ENCODE measurements around the gene GET4. TPM values are rescaled to one million over a fixed set of nuclear protein-coding genes. Genes with fewer than 3 reads are reported as not detected.

Gene GET4
- polyA plus RNA-seq, 3 donors, result 20.1 to 36.8 (median 25.5) TPM

- H3K36me3 ChIP-seq (replicated peaks in 1 of 2; ENCODE audit: control insufficient read depth in 1 of 2, insufficient read depth in 2 of 2, low read length in 2 of 2), result peaks cover 65 to 99% of the 10 kb centered on the region in 2 donors
- no peaks in the 10 kb centered on the region for H3K9me3 ChIP-seq (replicated peaks in 1 of 2; ENCODE audit: control insufficient read depth in 1 of 2, insufficient read depth in 1 of 2, low read length in 2 of 2)
- H3K4me2 ChIP-seq (replicated peaks; ENCODE audit: extremely low read depth, low read length, poor library complexity, severe bottlenecking), result no peak overlapping the region
- H3K4me3 ChIP-seq (replicated peaks in 1 of 3; ENCODE audit: low read depth in 2 of 3, low read length in 3 of 3), result no peak overlapping the region
- WGBS (ENCODE audit: insufficient coverage), result 90% methylated on average over 2 of the region's 9 CpGs
- intact Hi-C loops (cut with micrococcal nuclease), result no loop called here
- DNase-seq, result no peak
- Mint-ChIP-seq H3K36me3 (peaks cover 85 to 96% of the 10 kb centered on the region in 2 donors), H3K27ac (peak overlapping the region in 1 of 7 donors; percentile 41), H3K4me1 (no peaks in the 10 kb centered on the region), H3K9me3 (peaks cover 0 to 2% (median 0%) of the 10 kb centered on the region in 7 donors), H3K27me3 (ENCODE audit: low read depth in 3 of 3) (peaks cover 0 to 3% (median 0%) of the 10 kb centered on the region in 3 donors), H3K4me3 (no peak overlapping the region)
- no peak overlapping the region for H3K27ac ChIP-seq (ENCODE audit: low read depth in 1 of 2, low read length in 2 of 2)
- H3K79me2 ChIP-seq (ENCODE audit: insufficient read depth, low read length), result no peaks in the 10 kb centered on the region
- no peaks in the 10 kb centered on the region for H4K20me1 ChIP-seq (ENCODE audit: insufficient read depth, low read length)
- no peaks in the 10 kb centered on the region for H3K4me1 ChIP-seq (ENCODE audit: control insufficient read depth in 1 of 2, insufficient read depth in 2 of 2, low read length in 2 of 2)
- H3K9ac ChIP-seq (ENCODE audit: insufficient read depth, low read length, poor library complexity, severe bottlenecking), result no peak overlapping the region
- H3K27me3 ChIP-seq (ENCODE audit: control insufficient read depth in 2 of 2, insufficient read depth in 2 of 2, low read length in 2 of 2), result no peaks in the 10 kb centered on the region
- H2AFZ ChIP-seq (ENCODE audit: insufficient read depth, low read depth, low read length, poor library complexity, severe bottlenecking), result no peak overlapping the region
- no peak for TF ChIP-seq CTCF (IDR thresholded peaks at IDR 0.05)
These were observed 15.1 kb upstream of the GET4 start for GRCh38 chr7:861222-861621.

- H3K9me3 ChIP-seq (replicated peaks in 1 of 2; ENCODE audit: control insufficient read depth in 1 of 2, insufficient read depth in 1 of 2, low read length in 2 of 2), result no peaks in the 10 kb centered on the region
- no peak overlapping the region for H2AFZ ChIP-seq (ENCODE audit: insufficient read depth, low read depth, low read length, poor library complexity, severe bottlenecking)
- DNase-seq, result no peak
- intact Hi-C loops (cut with micrococcal nuclease), result no loop called here
- no peak overlapping the region for H3K9ac ChIP-seq (ENCODE audit: insufficient read depth, low read length, poor library complexity, severe bottlenecking)
- no peaks in the 10 kb centered on the region for H3K4me1 Mint-ChIP-seq
- H3K4me1 ChIP-seq (ENCODE audit: control insufficient read depth in 1 of 2, insufficient read depth in 2 of 2, low read length in 2 of 2), result no peaks in the 10 kb centered on the region
- TF ChIP-seq CTCF (IDR thresholded peaks at IDR 0.05), result no peak
- H3K27me3 Mint-ChIP-seq (ENCODE audit: low read depth in 3 of 3), result peaks cover 0 to 2% (median 1%) of the 10 kb centered on the region in 3 donors
- H3K4me3 Mint-ChIP-seq, result no peak overlapping the region
- WGBS (ENCODE audit: insufficient coverage), result 100% methylated on average over 5 of the region's 6 CpGs
- H3K79me2 ChIP-seq (ENCODE audit: insufficient read depth, low read length), result no peaks in the 10 kb centered on the region
- H3K4me3 ChIP-seq (replicated peaks in 1 of 3; ENCODE audit: low read depth in 2 of 3, low read length in 3 of 3), result no peak overlapping the region
- peaks cover 63 to 96% of the 10 kb centered on the region in 2 donors for H3K36me3 ChIP-seq (replicated peaks in 1 of 2; ENCODE audit: control insufficient read depth in 1 of 2, insufficient read depth in 2 of 2, low read length in 2 of 2)
- H4K20me1 ChIP-seq (ENCODE audit: insufficient read depth, low read length), result no peaks in the 10 kb centered on the region
- peaks cover 83 to 95% of the 10 kb centered on the region in 2 donors for H3K36me3 Mint-ChIP-seq
- H3K9me3 Mint-ChIP-seq, result peaks cover 0 to 2% (median 0%) of the 10 kb centered on the region in 7 donors
- no peaks in the 10 kb centered on the region for H3K27me3 ChIP-seq (ENCODE audit: control insufficient read depth in 2 of 2, insufficient read depth in 2 of 2, low read length in 2 of 2)
- H3K27ac ChIP-seq (ENCODE audit: low read depth in 1 of 2, low read length in 2 of 2), result no peak overlapping the region
- H3K27ac Mint-ChIP-seq, result peak overlapping the region in 1 of 7 donors; percentile 13
- no peak overlapping the region for H3K4me2 ChIP-seq (replicated peaks; ENCODE audit: extremely low read depth, low read length, poor library complexity, severe bottlenecking)
These were observed 14.2 kb upstream of the GET4 start for GRCh38 chr7:862157-862556.
